Bronchial epithelial cell (primary cell): Measurements from ENCODE around the gene WDR86. TPM values are rescaled to one million over a fixed set of nuclear protein-coding genes. Genes with fewer than 3 reads are reported as not detected.
A peak's percentile ranks its signal among the peaks of the same experiment; 100 is the strongest.

Source experiments
- DNase-seq: peaks from one replicate; pipeline ENCODE4 v3.0.0-alpha.2; 2010; ENCODE audit warnings: low read depth
- FAIRE-seq: peaks from 2 replicates; lab custom pipeline; 2011; peaks lifted over from hg19 to GRCh38; lab: Jason Lieb, UNC
- H3K27me3 ChIP-seq: 2 replicates; pipeline ENCODE4 v1.5.1; 2011; ENCODE audit warnings: low read length; ENCODE audit not compliant: control insufficient read depth, insufficient read depth
- H3K36me3 ChIP-seq: 2 replicates; pipeline ENCODE4 v1.5.1; 2011; ENCODE audit warnings: low read length; ENCODE audit not compliant: control insufficient read depth, insufficient read depth
- H3K4me3 ChIP-seq: 2 replicates; pipeline ENCODE4 v1.5.1; 2011; ENCODE audit warnings: mild to moderate bottlenecking, low read depth, low read length, control low read depth
- CTCF ChIP-seq: IDR thresholded peaks from 2 replicates; pipeline ENCODE4 v1.5.1; 2011; ENCODE audit warnings: mild to moderate bottlenecking, moderate library complexity, low read length, control low read depth, inconsistent platforms; ENCODE audit not compliant: insufficient read depth, severe bottlenecking
- total RNA-seq: library from RNA; depleted of rRNA; stranded (reverse); fragments of >200 nt; gene quantifications from 2 replicates; pipeline ENCODE4 v1.2.1, GENCODE V29; 2014

Gene WDR86
- total RNA-seq, 1 donor from 2014 or later: 0.79 TPM

- DNase-seq (no peak), FAIRE-seq (no peak)
- Histone ChIP-seq H3K36me3 (no peaks in the 10 kb centered on the region), H3K27me3 (peaks cover 3% of the 10 kb centered on the region), H3K4me3 (no peak overlapping the region)
- no peak for TF ChIP-seq CTCF
These were observed 41.3 kb upstream of the WDR86 start for GRCh38 chr7:151451156-151451555.

DNA sequence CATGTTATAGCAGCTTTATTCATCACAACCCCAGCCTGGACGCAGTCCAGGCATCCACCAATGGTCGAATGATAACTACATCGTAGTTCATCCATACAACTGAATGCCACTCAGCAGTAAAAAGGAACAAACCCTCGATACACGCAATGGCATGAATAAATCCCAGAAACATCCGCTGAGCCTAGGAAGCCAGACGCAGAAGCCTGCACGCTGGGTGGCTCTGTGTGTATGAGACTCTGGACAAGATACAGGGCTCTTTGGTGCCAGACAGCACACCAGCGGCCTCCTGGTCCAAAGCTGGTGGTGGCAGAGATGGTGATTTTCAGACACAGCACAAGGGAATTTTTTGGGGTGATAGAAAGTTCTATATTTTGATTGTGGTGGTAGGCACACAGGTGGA is 40.2 kb upstream of the WDR86 start:
- no peak for TF ChIP-seq CTCF
- DNase-seq (no peak), FAIRE-seq (no peak)
- Histone ChIP-seq H3K27me3 (peaks cover 3% of the 10 kb centered on the region), H3K4me3 (no peak overlapping the region), H3K36me3 (no peaks in the 10 kb centered on the region)

DNA sequence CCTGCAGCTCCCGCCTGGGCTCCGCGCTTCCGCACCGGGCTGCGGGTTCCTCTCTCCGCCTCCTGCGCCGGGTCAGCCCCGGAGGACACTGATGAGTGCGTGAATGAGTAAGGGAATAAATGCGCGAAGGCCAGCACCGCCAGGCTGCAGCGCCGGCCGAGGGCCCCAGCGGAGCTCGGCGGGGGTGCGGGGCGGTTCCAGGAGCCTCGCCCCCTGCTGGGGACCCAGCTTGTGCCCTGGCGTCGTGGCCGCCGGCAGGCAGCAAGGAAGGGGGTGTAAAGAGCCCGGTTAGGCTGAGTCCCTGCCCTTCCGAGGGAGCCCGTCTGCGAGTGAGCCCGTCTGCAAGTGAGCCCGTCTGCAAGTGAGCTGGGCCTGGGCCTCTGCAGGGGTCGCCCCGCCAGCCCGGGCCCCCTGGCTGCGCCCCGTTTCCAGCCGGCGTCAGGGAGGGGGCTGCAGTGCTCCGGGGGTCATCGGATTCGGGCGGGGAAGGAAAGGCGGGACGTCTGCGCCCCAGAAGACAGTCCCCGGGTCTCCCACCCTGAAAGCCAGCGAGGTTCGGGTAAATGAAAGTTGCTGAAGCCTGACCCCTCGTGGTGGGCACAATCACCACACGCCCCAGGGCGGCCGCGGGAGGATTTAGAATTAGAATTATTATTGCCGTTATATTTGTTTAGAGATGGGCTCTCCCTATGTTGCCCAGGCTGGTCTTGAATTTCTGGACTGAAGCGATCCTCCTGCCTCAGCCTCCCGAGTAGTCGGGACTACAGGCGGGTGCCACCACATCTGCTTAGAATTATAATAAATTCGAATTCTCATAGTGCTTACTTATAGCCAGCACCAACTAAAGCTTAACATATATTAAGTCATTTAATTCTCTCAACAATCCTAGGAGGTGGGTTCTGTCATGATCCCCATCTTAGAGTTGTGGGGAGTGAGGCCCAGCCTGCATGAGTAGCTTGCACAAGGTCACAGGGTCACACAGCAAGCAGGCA is 38.7 kb upstream of the WDR86 start:
- DNase-seq (peak; percentile 22), FAIRE-seq (no peak)
- H3K4me3 ChIP-seq: peak overlapping the region; percentile 45
- H3K27me3 ChIP-seq: peaks cover 3% of the 10 kb centered on the region
- TF ChIP-seq CTCF: peak; percentile 73
- H3K36me3 ChIP-seq: no peaks in the 10 kb centered on the region

- DNase-seq (no peak), FAIRE-seq (no peak)
- no peak for TF ChIP-seq CTCF
- no peaks in the 10 kb centered on the region for H3K36me3 ChIP-seq
- peak overlapping the region; percentile 45 for H3K4me3 ChIP-seq
- H3K27me3 ChIP-seq: peaks cover 3% of the 10 kb centered on the region
These were observed 38.0 kb upstream of the WDR86 start for GRCh38 chr7:151447901-151448260.

- DNase-seq (no peak), FAIRE-seq (no peak)
- Histone ChIP-seq H3K27me3 (peaks cover 3% of the 10 kb centered on the region), H3K36me3 (no peaks in the 10 kb centered on the region), H3K4me3 (no peak overlapping the region)
- no peak for TF ChIP-seq CTCF
These were observed 37.5 kb upstream of the WDR86 start for GRCh38 chr7:151447312-151447711.

DNA sequence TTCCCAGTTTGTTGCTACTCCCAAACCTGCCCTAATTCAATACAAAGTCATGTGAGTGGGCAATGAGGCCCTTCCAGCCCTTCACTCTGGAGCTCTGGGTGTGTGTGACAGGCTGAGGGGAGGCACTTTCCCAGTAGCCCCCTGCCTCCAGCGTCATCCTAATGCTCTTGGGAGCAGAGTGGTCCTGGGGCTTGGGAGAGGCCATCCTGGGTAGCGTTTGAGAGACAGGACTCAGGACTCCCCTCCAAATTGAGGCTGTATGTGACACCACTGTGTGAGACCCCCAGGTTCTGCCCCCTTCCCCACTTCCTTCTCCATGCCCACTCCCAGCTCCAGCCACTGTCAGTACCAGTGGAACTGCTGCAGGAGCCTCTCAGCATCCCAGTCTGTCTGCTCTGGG is 36.6 kb upstream of the WDR86 start:
- H3K27me3 ChIP-seq: peaks cover 1% of the 10 kb centered on the region
- DNase-seq: no peak
- H3K4me3 ChIP-seq: no peak overlapping the region
- TF ChIP-seq CTCF: no peak
- FAIRE-seq: no peak
- no peaks in the 10 kb centered on the region for H3K36me3 ChIP-seq
